ENCODE results near the gene BTBD9. TPM values are rescaled to one million over a fixed set of nuclear protein-coding genes. Genes with fewer than 3 reads are reported as not detected.

The BTBD9 gene
- total RNA-seq, 2 experiments from 2014 or later = 11.0 to 13.8 TPM

DNA sequence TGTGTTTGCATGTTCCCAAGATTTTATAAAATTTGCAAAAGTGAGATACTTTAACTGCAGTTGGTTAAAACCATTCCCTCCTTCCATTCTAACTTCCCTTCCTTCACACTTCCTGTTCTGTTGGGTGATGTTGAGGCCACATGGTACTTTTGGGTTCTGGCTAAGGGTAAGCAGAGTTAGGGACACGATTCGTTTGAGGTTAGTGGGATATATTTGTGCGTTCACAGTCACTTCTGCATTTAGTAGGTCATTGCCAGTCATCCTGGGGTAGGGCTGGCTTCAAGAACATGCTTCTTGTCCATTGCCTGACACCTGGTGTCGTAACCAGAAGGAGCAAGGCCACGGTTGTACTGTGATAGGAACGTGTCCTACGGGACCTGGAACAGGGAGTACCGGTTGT is 480.1 kb downstream of the BTBD9 start:
- no peak for DNase-seq
- H3K27me3 Mint-ChIP-seq = no peaks in the 10 kb centered on the region
- H3K9me3 Mint-ChIP-seq (ENCODE audit: low read depth) = no peaks in the 10 kb centered on the region
- no peak for ATAC-seq
- H3K4me3 Mint-ChIP-seq = no peak overlapping the region
- CTCF ChIA-PET = interaction anchor here (0.7 kb wide), 1 partner anchor 17 kb away, joined by 3 read pairs; no protein-coding TSS in a partner anchor
- no peaks in the 10 kb centered on the region for H3K4me1 Mint-ChIP-seq
- no peak overlapping the region for H3K27ac Mint-ChIP-seq
- no peaks in the 10 kb centered on the region for H3K36me3 Mint-ChIP-seq

DNA sequence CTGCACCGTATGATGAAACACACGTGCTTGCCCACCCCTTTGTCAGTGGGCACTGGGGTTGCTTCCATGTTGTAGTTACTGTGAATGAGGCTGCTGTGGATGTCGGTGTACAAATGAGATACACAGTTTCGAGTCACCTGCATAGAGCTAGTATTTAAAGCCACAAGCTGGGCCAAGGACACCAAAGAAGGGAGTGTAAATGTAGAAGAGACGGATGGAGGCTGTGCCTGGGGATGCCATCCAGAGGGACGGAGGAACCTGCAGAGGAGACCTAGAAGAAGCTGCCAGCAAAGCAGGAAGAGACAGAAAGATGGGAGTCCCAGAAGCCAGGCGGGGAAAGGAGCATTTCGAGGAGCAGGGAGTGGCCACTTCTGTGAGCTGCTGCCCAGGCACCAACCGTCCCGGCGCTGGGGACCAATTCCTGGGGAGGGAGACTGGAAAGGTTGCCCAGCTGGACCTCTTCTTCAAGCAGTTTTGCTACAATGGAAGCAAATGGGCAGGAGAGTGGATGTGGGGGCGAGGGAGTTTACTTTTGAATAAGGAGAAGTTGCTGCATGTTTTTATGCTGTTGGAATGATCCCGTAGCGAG is 480.9 kb downstream of the BTBD9 start:
- no peaks in the 10 kb centered on the region for H3K9me3 Mint-ChIP-seq (ENCODE audit: low read depth)
- no peak for DNase-seq
- CTCF ChIA-PET = no interaction called here
- H3K36me3 Mint-ChIP-seq = no peaks in the 10 kb centered on the region
- H3K27ac Mint-ChIP-seq = no peak overlapping the region
- H3K27me3 Mint-ChIP-seq = no peaks in the 10 kb centered on the region
- no peaks in the 10 kb centered on the region for H3K4me1 Mint-ChIP-seq
- ATAC-seq = no peak
- H3K4me3 Mint-ChIP-seq = no peak overlapping the region

DNA sequence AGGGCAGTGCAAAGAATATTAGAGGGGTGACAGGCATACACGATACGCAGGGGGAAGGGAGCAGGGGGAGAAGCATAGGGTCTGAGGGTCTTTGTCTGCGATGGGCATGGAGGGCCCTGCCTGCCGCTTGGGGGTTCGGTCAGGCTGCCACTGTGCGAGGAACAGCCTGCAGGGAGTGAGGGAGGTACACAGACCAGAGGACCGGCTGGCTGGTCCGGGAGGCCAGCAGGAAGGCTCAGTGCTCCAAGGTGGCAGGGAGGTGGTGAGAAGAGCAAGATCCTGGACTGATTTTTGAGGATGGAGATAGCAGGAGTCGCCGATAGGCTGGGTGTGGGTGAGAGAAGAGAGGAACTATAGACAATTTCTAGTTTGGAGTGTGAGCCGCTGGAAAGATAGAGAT is 481.8 kb downstream of the BTBD9 start:
- CTCF ChIA-PET = no interaction called here
- DNase-seq (no peak), ATAC-seq (no peak)
- Mint-ChIP-seq H3K27ac (no peak overlapping the region), H3K4me1 (no peaks in the 10 kb centered on the region), H3K27me3 (no peaks in the 10 kb centered on the region), H3K36me3 (no peaks in the 10 kb centered on the region), H3K9me3 (ENCODE audit: low read depth) (no peaks in the 10 kb centered on the region), H3K4me3 (no peak overlapping the region)

DNA sequence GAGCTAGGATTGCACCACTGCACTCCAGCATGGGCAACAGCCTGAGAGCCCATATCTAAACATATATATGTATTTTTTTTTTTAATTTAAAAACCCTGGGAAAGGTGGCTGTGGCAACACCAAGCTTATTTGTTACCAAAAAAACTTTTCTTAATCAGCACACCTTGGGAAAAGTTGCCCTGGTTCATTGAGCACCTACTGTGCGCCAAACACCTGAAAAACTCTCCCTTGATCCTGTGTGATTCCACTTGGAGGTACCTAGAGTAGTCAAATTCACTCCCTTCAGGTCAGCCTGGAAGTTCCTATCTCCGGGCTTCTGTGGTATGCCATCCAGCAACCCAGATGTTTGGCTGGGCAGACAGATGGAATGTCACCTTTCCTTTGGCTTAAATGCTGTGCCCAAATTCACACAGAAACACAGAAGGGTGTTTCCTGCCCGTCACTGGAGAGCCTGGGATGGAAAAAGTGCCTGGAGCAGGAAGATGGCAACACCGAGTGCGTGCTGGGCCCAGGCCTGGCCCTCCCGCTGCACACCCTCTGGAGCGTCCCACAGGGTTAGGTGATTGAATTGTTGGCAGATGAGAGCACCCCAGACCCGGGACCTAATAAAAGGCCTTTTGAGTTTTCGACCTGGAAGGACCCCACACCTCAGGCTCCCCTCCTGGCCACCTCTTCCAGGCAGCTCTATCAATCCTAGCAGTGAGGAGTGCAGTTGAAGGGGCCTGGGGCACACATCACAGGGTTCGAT is 482.7 kb downstream of the BTBD9 start:
- CTCF ChIA-PET = no interaction called here

DNA sequence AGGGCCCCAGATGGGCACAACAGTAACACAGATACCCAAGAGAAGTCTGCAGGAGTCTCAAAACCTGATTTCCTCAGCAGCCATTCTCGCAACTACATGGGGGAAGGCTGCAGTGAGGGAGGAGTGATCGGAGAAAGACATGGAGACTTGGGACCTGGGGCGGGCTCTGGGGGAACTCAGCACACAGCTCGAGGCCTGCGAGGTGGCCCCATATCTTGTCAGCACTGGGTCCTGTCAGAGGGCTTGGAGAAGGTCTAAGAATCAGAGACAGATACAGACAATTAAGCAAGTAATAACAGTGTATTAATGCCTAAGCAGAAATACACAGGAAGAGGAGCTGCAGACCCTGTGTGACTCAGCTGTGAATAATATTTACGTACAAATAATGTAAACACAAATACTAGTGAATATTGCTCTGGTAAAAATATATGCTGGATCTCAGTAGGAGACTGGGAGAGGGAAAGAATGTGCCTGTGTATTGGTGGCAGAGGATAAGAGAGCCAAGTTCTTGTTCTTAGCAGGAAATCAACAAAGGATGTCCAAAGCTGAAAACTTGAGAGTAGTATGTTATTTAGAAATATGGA is 484.0 kb downstream of the BTBD9 start:
- CTCF ChIA-PET = no interaction called here
- no peak for DNase-seq
- H3K36me3 Mint-ChIP-seq = no peaks in the 10 kb centered on the region
- H3K4me3 Mint-ChIP-seq = no peak overlapping the region
- H3K4me1 Mint-ChIP-seq = no peaks in the 10 kb centered on the region
- no peaks in the 10 kb centered on the region for H3K9me3 Mint-ChIP-seq (ENCODE audit: low read depth)
- H3K27me3 Mint-ChIP-seq = no peaks in the 10 kb centered on the region
- no peak overlapping the region for H3K27ac Mint-ChIP-seq
- ATAC-seq = no peak

More for the DNA sequence above, 482.7 kb downstream of the BTBD9 start:
- Mint-ChIP-seq H3K27ac (no peak overlapping the region), H3K4me3 (no peak overlapping the region), H3K9me3 (ENCODE audit: low read depth) (no peaks in the 10 kb centered on the region), H3K36me3 (no peaks in the 10 kb centered on the region), H3K27me3 (no peaks in the 10 kb centered on the region), H3K4me1 (no peaks in the 10 kb centered on the region)
- ATAC-seq (no peak), DNase-seq (no peak)

DNA sequence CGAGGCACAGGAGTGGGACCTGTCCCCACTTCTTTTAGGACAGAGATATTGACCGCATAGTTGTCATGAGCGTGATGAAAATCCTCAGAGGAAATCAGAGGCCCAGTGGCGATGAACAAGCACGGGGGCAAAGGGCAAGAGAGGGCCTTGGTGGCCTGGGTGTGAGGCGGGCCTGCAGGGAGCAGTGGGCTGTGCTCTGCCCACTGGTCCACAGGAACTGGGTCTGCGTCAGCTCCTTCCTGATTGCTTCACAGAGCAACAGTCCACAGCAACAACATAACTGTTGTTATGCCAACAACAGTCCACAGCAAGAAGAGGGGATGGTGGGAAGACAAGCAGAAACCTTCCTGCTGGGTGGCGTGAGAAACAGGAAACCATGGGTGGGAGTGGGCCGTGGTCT is 484.6 kb downstream of the BTBD9 start:
- no peaks in the 10 kb centered on the region for H3K4me1 Mint-ChIP-seq
- ATAC-seq (no peak), DNase-seq (no peak)
- CTCF ChIA-PET = no interaction called here
- H3K4me3 Mint-ChIP-seq = no peak overlapping the region
- H3K9me3 Mint-ChIP-seq (ENCODE audit: low read depth) = no peaks in the 10 kb centered on the region
- no peaks in the 10 kb centered on the region for H3K27me3 Mint-ChIP-seq
- H3K27ac Mint-ChIP-seq = no peak overlapping the region
- H3K36me3 Mint-ChIP-seq = no peaks in the 10 kb centered on the region

DNA sequence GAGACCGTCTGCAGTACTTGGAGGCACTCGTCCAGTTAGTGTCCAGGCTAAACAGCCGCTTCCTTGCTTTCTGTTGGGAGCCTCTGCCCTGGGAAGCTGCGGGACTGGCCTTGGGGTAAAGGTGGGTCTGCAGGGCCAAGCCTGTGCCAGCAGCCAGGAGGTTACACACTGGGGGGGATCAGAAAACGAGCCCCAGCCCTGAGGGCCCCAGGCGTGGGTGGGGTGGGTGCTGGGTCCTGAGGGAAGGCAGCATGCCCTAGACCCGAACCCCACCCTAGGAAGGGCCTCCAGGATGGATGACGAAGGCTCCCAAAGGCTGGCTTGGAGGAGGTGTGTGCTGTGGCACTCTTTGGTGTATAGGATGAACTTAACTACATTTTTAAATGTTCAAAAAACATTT is 485.0 kb downstream of the BTBD9 start:
- no peaks in the 10 kb centered on the region for H3K4me1 Mint-ChIP-seq
- no peak overlapping the region for H3K4me3 Mint-ChIP-seq
- CTCF ChIA-PET = no interaction called here
- H3K36me3 Mint-ChIP-seq = no peaks in the 10 kb centered on the region
- H3K27ac Mint-ChIP-seq = no peak overlapping the region
- DNase-seq (no peak), ATAC-seq (no peak)
- no peaks in the 10 kb centered on the region for H3K27me3 Mint-ChIP-seq
- H3K9me3 Mint-ChIP-seq (ENCODE audit: low read depth) = no peaks in the 10 kb centered on the region

DNA sequence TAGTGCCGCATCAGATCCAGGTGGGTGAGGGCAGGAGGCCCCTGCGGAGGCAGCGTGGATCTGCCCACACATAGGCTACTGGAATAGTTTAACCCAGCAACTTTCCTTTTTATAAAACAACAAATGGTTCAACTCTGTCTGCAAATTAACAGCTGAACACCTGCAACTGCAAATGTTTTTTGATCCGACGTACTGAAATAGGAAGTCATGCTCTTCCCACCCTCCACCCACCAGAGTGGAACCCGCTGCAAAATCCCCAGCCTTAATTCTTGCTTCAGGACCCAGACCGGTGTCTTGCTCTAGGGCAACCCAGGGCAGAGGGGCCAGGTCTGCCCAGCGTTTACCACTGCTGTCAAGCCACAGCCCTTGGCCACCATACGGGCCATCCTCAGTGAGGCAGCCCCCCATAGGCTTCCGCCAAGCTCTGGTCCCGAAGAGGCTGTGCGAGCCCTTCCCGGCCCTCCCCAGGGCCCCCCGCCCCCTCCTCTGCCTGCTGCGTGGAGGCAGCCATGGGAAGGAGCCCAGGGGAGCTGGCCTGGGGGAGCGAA is 485.9 kb downstream of the BTBD9 start:
- no peak for DNase-seq
- no peaks in the 10 kb centered on the region for H3K36me3 Mint-ChIP-seq
- no peaks in the 10 kb centered on the region for H3K4me1 Mint-ChIP-seq
- no peak overlapping the region for H3K27ac Mint-ChIP-seq
- H3K27me3 Mint-ChIP-seq = no peaks in the 10 kb centered on the region
- CTCF ChIA-PET = no interaction called here
- H3K4me3 Mint-ChIP-seq = no peak overlapping the region
- no peak for ATAC-seq
- no peaks in the 10 kb centered on the region for H3K9me3 Mint-ChIP-seq (ENCODE audit: low read depth)

DNA sequence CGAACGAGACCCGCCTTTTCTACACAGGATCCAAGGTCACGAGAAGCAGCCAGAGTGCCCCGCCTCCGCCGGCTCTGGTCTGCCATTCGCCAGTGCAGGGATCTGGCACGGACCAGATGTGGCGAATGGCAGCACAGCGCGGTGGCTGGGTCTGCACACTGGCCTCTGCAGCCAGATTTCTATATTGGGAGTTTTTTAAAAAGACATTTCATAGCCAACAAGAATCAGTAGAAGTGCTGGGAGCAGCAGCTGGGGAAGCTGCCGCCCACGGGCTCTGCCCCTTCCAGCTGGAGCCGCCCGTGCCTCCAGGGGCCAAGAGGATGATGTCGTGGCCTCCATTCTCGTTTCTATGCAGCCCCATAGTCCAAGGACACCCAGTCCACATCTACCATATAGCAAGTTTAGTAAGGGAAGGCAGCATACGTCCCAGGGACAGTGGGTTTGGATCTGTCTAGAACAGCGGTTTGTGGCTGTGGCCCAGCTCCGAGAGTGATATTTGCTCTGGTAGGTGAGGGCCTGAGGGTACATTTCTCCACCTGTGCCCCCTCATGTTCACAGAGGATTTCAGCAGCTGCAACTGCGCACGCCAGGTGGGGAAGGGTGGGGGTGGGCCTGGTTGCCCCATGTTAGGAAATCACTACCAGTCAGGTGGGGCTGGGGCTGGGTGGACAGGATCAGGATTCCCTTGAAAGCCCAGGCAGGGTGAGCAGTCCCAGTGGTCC is 486.5 kb downstream of the BTBD9 start:
- ATAC-seq (no peak), DNase-seq (no peak)
- CTCF ChIA-PET = no interaction called here
- no peaks in the 10 kb centered on the region for H3K36me3 Mint-ChIP-seq
- no peak overlapping the region for H3K27ac Mint-ChIP-seq
- H3K27me3 Mint-ChIP-seq = no peaks in the 10 kb centered on the region
- no peak overlapping the region for H3K4me3 Mint-ChIP-seq
- H3K9me3 Mint-ChIP-seq (ENCODE audit: low read depth) = no peaks in the 10 kb centered on the region
- H3K4me1 Mint-ChIP-seq = no peaks in the 10 kb centered on the region

DNA sequence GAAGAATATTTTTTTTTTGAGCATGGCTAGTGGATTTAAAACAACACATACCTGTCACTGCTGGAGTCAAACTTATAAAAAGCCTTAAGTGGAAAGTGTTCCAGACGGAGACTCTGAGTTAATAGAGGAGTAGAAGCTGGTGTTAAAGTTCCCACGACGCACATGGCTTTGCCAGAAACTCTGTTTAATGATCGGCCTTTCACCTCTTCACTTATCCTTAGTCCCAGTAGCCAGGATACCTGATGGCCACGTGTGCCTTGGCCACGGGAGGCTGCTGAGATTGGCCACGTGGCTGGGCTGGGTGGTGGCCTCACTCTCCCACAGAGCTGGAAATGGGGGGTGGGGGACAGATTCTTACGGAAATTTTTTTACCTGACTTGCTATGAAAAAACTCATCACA is 487.1 kb downstream of the BTBD9 start:
- no peak overlapping the region for H3K4me3 Mint-ChIP-seq
- no peaks in the 10 kb centered on the region for H3K27me3 Mint-ChIP-seq
- no peaks in the 10 kb centered on the region for H3K36me3 Mint-ChIP-seq
- H3K27ac Mint-ChIP-seq = no peak overlapping the region
- ATAC-seq = no peak
- no peaks in the 10 kb centered on the region for H3K4me1 Mint-ChIP-seq
- no peak for DNase-seq
- H3K9me3 Mint-ChIP-seq (ENCODE audit: low read depth) = no peaks in the 10 kb centered on the region
- CTCF ChIA-PET = no interaction called here

DNA sequence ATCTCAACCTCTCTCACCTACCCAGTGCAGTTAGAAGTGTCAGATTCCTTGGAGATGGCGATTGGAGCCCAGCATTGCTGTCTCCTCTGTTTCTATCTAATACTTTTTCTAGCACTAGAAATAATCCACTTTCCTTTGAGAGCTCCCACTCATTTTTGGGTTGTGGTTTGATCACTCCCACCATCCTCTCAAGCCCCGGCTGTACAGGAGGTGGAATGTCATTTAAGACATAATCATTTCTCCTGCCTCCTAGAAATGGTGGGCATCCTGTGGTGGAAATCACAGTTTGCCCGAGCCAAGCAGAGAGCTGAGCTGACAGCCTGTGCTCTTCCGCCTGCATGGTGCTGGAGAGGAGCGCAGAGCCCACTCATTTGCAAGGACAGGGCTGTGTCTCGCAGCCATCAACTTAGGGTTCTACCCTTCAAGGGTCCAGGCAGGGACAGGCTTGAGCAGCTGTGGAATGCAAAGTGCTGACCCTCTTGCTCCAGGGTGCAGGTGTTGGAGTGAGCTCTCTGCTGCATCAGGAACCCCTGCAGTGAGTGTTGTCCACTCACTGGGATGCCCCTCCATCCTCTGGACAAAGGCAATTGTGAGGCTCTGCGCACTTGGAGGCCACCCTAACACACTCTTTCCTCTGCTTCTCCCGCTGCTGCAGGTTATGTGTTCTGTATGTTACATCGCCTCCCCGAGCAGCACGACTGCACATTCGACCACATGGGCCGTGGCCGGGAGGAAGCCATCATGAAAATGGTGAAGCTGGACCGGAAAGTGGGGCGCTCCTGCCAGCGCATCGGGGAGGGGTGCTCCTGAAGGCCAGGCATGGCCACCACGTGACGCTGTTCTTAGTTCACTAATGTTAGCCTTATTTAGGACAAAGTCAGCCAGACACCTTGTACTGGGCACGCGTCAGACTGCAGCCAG is 487.9 kb downstream of the BTBD9 start:
- no peaks in the 10 kb centered on the region for H3K4me1 Mint-ChIP-seq
- CTCF ChIA-PET = no interaction called here

DNA sequence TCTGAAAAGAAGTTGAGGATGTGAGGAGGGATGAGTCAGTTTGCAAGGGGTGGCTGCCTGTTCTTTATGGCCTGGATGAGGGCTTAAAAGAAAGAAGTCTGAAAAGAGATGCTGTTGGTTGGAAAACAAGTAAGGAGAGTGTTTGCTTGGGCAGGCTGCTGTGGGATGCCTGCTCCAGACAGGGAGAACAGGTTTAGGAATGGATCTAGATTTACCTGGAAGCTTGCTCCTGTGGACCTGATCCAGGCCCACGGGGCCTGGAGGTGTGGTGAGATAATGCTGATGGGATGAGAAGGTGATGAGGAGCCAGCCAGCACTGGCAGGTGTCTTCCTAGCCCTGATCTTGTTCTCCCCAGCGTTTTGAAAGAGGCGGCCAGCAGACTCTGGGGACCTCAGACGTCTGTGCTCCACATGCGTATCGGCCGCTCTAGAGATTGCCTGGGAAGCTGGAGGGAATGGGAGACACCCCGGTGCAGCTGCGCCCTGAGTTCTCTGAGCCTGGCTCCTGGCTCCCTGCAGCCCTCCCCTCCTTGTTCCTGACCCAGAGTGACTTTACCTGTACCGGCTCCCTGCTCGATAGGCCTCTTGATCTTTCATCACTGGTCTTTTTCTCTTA is 488.9 kb downstream of the BTBD9 start:
- no peaks in the 10 kb centered on the region for H3K36me3 Mint-ChIP-seq
- CTCF ChIA-PET = no interaction called here

More for the DNA sequence above, 487.9 kb downstream of the BTBD9 start:
- no peaks in the 10 kb centered on the region for H3K36me3 Mint-ChIP-seq
- no peak overlapping the region for H3K4me3 Mint-ChIP-seq
- no peak overlapping the region for H3K27ac Mint-ChIP-seq
- ATAC-seq (no peak), DNase-seq (no peak)
- no peaks in the 10 kb centered on the region for H3K9me3 Mint-ChIP-seq (ENCODE audit: low read depth)
- H3K27me3 Mint-ChIP-seq = no peaks in the 10 kb centered on the region

More for the DNA sequence above, 488.9 kb downstream of the BTBD9 start:
- DNase-seq (no peak), ATAC-seq (no peak)
- H3K27ac Mint-ChIP-seq = no peak overlapping the region
- H3K27me3 Mint-ChIP-seq = no peaks in the 10 kb centered on the region
- H3K9me3 Mint-ChIP-seq (ENCODE audit: low read depth) = no peaks in the 10 kb centered on the region
- no peaks in the 10 kb centered on the region for H3K4me1 Mint-ChIP-seq
- H3K4me3 Mint-ChIP-seq = no peak overlapping the region

Data from activated CD8-positive, alpha-beta memory T cell treated with anti-CD3 and anti-CD28 coated beads, Interleukin-2, amount 10 ng/mL, durations not matched to agents 7 days and 5 days (primary cell).